HepG2 (cell line): ENCODE results near the gene GAREM1. TPM values are rescaled to one million over a fixed set of nuclear protein-coding genes. Genes with fewer than 3 reads are reported as not detected.
A peak's percentile ranks its signal among the peaks of the same experiment; 100 is the strongest.

Experiments used
- JUND ChIP-seq: sonication (generic); formaldehyde crosslinking; IDR thresholded peaks from 2 replicates; pipeline ENCODE4 v1.8.0; 2022; ENCODE audit warnings: mild to moderate bottlenecking, missing genetic modification reagents
- KAT2B ChIP-seq: fragments of 150-350 bp; IDR thresholded peaks from 2 replicates; pipeline ENCODE4 v1.6.1; 2014; ENCODE audit warnings: low read depth, low read length, borderline replicate concordance
- SIX1 ChIP-seq: sonication (generic); formaldehyde crosslinking; IDR thresholded peaks from 2 replicates; pipeline ENCODE4 v1.4.0; 2020; ENCODE audit warnings: missing genetic modification reagents, borderline replicate concordance
- SP140L ChIP-seq: sonication (generic); formaldehyde crosslinking; IDR thresholded peaks from 2 replicates; pipeline ENCODE4 v1.4.0; 2020; ENCODE audit warnings: missing genetic modification reagents, borderline replicate concordance
- TMF1 ChIP-seq: sonication (generic); formaldehyde crosslinking; IDR thresholded peaks from 2 replicates; pipeline ENCODE4 v1.8.1; 2022; ENCODE audit warnings: low read depth, missing genetic modification reagents
- ZKSCAN1 ChIP-seq: fragments of 150-350 bp; IDR thresholded peaks from 2 replicates; pipeline ENCODE4 v1.6.1; 2014; ENCODE audit warnings: low read length
- polyA plus RNA-seq, 8 experiments: library from polyadenylated mRNA; depleted of rRNA in 3 of 8; stranded (reverse) in 7 of 8; unstranded in 1 of 8; fragments of >200 nt; fragmentation: Illumina TruSeq in 4 of 8; extraction: Trizol in 4 of 8; gene quantifications; 2 replicates each; pipeline versions ENCODE4 v1.2.1 to v1.2.3, GENCODE V29; 2011 to 2016; ENCODE audit warnings: low read depth in 4 of 8, missing spikeins in 1 of 8, mixed read lengths in 1 of 8; ENCODE audit not compliant: insufficient read depth in 1 of 8
- total RNA-seq, 5 experiments: library from RNA; depleted of rRNA; stranded (reverse); fragments of >200 nt; fragmentation: Illumina TruSeq; extraction: Trizol; gene quantifications; 2 replicates each; pipeline ENCODE4 v1.2.3, GENCODE V29; 2016; ENCODE audit warnings: low read depth in 1 of 5
- TF ChIP-seq, protein P1 (sequence below): sonication (generic); formaldehyde crosslinking; IDR thresholded peaks from 2 replicates; pipeline ENCODE4 v1.5.1; 2020; ENCODE audit warnings: mild to moderate bottlenecking, missing genetic modification reagents, borderline replicate concordance
- TF ChIP-seq, protein P2 (sequence below): sonication (generic); formaldehyde crosslinking; IDR thresholded peaks from 2 replicates; pipeline ENCODE4 v1.4.0; 2020; ENCODE audit warnings: missing genetic modification reagents
- TF ChIP-seq, protein P3 (sequence below): sonication (generic); formaldehyde crosslinking; IDR thresholded peaks from 2 replicates; pipeline ENCODE4 v1.5.1; 2020; ENCODE audit warnings: missing genetic modification reagents, mild to moderate bottlenecking, borderline replicate concordance
- TF ChIP-seq, protein P4 (sequence below): sonication (generic); formaldehyde crosslinking; IDR thresholded peaks from 2 replicates; pipeline ENCODE4 v1.4.0; 2020; ENCODE audit warnings: missing genetic modification reagents, borderline replicate concordance
- TF ChIP-seq, protein P5 (sequence below): sonication (generic); formaldehyde crosslinking; IDR thresholded peaks from 2 replicates; pipeline ENCODE4 v1.4.0; 2020; ENCODE audit warnings: mild to moderate bottlenecking, missing genetic modification reagents
- TF ChIP-seq, protein P6 (sequence below): sonication (generic); formaldehyde crosslinking; IDR thresholded peaks from 2 replicates; pipeline ENCODE4 v1.4.0; 2020; ENCODE audit warnings: mild to moderate bottlenecking, missing genetic modification reagents
- TF ChIP-seq, protein P7 (sequence below): IDR thresholded peaks from 2 replicates; pipeline ENCODE4 v1.6.1; 2016

The GAREM1 gene
- total and polyA plus RNA-seq, 2 of the 13 experiments (the other 11 are each of a cell fraction or from before 2014, with no cell fraction given) = 2.5 to 2.9 TPM

DNA sequence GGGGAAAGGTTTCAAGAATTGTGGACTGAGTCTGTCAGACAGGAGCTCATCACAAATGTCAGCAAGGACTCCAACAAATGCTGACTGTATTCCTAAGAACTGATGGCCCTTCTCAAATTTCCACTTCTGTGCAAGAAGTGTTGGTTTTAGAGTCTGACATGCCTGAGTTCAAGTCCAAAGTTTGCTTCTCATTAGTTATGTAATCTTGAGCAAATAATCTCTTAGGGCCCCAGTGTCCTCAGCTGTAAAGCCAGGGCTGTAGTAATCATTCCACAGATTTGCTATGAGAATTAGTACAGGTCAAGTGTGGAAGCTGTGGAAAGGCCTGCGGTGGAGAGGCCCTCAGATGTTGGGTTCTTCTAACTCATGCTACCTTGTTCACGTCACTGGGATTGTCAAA, 257.0 kb downstream of the GAREM1 start (continued):
- TF ChIP-seq, protein P1, sequence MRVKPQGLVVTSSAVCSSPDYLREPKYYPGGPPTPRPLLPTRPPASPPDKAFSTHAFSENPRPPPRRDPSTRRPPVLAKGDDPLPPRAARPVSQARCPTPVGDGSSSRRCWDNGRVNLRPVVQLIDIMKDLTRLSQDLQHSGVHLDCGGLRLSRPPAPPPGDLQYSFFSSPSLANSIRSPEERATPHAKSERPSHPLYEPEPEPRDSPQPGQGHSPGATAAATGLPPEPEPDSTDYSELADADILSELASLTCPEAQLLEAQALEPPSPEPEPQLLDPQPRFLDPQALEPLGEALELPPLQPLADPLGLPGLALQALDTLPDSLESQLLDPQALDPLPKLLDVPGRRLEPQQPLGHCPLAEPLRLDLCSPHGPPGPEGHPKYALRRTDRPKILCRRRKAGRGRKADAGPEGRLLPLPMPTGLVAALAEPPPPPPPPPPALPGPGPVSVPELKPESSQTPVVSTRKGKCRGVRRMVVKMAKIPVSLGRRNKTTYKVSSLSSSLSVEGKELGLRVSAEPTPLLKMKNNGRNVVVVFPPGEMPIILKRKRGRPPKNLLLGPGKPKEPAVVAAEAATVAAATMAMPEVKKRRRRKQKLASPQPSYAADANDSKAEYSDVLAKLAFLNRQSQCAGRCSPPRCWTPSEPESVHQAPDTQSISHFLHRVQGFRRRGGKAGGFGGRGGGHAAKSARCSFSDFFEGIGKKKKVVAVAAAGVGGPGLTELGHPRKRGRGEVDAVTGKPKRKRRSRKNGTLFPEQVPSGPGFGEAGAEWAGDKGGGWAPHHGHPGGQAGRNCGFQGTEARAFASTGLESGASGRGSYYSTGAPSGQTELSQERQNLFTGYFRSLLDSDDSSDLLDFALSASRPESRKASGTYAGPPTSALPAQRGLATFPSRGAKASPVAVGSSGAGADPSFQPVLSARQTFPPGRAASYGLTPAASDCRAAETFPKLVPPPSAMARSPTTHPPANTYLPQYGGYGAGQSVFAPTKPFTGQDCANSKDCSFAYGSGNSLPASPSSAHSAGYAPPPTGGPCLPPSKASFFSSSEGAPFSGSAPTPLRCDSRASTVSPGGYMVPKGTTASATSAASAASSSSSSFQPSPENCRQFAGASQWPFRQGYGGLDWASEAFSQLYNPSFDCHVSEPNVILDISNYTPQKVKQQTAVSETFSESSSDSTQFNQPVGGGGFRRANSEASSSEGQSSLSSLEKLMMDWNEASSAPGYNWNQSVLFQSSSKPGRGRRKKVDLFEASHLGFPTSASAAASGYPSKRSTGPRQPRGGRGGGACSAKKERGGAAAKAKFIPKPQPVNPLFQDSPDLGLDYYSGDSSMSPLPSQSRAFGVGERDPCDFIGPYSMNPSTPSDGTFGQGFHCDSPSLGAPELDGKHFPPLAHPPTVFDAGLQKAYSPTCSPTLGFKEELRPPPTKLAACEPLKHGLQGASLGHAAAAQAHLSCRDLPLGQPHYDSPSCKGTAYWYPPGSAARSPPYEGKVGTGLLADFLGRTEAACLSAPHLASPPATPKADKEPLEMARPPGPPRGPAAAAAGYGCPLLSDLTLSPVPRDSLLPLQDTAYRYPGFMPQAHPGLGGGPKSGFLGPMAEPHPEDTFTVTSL (CRISPR knock-in tag) = peak; percentile 80; the same call in 1 of the 2 replicates
- TF ChIP-seq, protein P2, sequence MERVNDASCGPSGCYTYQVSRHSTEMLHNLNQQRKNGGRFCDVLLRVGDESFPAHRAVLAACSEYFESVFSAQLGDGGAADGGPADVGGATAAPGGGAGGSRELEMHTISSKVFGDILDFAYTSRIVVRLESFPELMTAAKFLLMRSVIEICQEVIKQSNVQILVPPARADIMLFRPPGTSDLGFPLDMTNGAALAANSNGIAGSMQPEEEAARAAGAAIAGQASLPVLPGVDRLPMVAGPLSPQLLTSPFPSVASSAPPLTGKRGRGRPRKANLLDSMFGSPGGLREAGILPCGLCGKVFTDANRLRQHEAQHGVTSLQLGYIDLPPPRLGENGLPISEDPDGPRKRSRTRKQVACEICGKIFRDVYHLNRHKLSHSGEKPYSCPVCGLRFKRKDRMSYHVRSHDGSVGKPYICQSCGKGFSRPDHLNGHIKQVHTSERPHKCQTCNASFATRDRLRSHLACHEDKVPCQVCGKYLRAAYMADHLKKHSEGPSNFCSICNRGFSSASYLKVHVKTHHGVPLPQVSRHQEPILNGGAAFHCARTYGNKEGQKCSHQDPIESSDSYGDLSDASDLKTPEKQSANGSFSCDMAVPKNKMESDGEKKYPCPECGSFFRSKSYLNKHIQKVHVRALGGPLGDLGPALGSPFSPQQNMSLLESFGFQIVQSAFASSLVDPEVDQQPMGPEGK (CRISPR knock-in tag) = peak; percentile 39; the same call in 1 of the 2 replicates
- TF ChIP-seq KAT2B (no peak), SP140L (CRISPR knock-in tag) (no peak), SIX1 (CRISPR knock-in tag) (peak; percentile 99), ZKSCAN1 (no peak), TMF1 (no peak), JUND (CRISPR knock-in tag) (no peak)
- TF ChIP-seq, protein P3, sequence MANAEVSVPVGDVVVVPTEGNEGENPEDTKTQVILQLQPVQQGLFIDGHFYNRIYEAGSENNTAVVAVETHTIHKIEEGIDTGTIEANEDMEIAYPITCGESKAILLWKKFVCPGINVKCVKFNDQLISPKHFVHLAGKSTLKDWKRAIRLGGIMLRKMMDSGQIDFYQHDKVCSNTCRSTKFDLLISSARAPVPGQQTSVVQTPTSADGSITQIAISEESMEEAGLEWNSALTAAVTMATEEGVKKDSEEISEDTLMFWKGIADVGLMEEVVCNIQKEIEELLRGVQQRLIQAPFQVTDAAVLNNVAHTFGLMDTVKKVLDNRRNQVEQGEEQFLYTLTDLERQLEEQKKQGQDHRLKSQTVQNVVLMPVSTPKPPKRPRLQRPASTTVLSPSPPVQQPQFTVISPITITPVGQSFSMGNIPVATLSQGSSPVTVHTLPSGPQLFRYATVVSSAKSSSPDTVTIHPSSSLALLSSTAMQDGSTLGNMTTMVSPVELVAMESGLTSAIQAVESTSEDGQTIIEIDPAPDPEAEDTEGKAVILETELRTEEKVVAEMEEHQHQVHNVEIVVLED (CRISPR knock-in tag) = no peak
- TF ChIP-seq, protein P4, sequence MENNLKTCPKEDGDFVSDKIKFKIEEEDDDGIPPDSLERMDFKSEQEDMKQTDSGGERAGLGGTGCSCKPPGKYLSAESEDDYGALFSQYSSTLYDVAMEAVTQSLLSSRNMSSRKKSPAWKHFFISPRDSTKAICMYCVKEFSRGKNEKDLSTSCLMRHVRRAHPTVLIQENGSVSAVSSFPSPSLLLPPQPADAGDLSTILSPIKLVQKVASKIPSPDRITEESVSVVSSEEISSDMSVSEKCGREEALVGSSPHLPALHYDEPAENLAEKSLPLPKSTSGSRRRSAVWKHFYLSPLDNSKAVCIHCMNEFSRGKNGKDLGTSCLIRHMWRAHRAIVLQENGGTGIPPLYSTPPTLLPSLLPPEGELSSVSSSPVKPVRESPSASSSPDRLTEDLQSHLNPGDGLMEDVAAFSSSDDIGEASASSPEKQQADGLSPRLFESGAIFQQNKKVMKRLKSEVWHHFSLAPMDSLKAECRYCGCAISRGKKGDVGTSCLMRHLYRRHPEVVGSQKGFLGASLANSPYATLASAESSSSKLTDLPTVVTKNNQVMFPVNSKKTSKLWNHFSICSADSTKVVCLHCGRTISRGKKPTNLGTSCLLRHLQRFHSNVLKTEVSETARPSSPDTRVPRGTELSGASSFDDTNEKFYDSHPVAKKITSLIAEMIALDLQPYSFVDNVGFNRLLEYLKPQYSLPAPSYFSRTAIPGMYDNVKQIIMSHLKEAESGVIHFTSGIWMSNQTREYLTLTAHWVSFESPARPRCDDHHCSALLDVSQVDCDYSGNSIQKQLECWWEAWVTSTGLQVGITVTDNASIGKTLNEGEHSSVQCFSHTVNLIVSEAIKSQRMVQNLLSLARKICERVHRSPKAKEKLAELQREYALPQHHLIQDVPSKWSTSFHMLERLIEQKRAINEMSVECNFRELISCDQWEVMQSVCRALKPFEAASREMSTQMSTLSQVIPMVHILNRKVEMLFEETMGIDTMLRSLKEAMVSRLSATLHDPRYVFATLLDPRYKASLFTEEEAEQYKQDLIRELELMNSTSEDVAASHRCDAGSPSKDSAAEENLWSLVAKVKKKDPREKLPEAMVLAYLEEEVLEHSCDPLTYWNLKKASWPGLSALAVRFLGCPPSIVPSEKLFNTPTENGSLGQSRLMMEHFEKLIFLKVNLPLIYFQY (CRISPR knock-in tag) = no peak
- TF ChIP-seq, protein P5, sequence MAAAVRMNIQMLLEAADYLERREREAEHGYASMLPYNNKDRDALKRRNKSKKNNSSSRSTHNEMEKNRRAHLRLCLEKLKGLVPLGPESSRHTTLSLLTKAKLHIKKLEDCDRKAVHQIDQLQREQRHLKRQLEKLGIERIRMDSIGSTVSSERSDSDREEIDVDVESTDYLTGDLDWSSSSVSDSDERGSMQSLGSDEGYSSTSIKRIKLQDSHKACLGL (CRISPR knock-in tag) = no peak
- TF ChIP-seq, protein P6, sequence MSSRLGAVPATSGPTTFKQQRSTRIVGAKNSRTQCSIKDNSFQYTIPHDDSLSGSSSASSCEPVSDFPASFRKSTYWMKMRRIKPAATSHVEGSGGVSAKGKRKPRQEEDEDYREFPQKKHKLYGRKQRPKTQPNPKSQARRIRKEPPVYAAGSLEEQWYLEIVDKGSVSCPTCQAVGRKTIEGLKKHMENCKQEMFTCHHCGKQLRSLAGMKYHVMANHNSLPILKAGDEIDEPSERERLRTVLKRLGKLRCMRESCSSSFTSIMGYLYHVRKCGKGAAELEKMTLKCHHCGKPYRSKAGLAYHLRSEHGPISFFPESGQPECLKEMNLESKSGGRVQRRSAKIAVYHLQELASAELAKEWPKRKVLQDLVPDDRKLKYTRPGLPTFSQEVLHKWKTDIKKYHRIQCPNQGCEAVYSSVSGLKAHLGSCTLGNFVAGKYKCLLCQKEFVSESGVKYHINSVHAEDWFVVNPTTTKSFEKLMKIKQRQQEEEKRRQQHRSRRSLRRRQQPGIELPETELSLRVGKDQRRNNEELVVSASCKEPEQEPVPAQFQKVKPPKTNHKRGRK (CRISPR knock-in tag) = no peak
- TF ChIP-seq, protein P7, sequence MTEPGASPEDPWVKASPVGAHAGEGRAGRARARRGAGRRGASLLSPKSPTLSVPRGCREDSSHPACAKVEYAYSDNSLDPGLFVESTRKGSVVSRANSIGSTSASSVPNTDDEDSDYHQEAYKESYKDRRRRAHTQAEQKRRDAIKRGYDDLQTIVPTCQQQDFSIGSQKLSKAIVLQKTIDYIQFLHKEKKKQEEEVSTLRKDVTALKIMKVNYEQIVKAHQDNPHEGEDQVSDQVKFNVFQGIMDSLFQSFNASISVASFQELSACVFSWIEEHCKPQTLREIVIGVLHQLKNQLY (CRISPR knock-in tag) = no peak
